Measurements from ENCODE around the gene TDRD7.

- TF ChIP-seq, protein P1, sequence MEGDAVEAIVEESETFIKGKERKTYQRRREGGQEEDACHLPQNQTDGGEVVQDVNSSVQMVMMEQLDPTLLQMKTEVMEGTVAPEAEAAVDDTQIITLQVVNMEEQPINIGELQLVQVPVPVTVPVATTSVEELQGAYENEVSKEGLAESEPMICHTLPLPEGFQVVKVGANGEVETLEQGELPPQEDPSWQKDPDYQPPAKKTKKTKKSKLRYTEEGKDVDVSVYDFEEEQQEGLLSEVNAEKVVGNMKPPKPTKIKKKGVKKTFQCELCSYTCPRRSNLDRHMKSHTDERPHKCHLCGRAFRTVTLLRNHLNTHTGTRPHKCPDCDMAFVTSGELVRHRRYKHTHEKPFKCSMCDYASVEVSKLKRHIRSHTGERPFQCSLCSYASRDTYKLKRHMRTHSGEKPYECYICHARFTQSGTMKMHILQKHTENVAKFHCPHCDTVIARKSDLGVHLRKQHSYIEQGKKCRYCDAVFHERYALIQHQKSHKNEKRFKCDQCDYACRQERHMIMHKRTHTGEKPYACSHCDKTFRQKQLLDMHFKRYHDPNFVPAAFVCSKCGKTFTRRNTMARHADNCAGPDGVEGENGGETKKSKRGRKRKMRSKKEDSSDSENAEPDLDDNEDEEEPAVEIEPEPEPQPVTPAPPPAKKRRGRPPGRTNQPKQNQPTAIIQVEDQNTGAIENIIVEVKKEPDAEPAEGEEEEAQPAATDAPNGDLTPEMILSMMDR (conservative IDR thresholded peaks at IDR 0.05; ENCODE audit: low read depth, low read length), result no peak
- TF ChIP-seq EZH2 (IDR thresholded peaks at IDR 0.05; ENCODE audit: borderline replicate concordance, low read depth, low read length, poor library complexity, severe bottlenecking), result no peak
Measured at GRCh38 chr9:97411440-97411788, 482 bp upstream of the TDRD7 start.

Data from A673 (cell line).